Caco-2 (cell line): ENCODE data around the gene NT5E. TPM values are rescaled to one million over a fixed set of nuclear protein-coding genes. Genes with fewer than 3 reads are reported as not detected.

Experiments used
- BruUV-seq: library from RNA; stranded (reverse); fragments of 400-500 nt; replicated peaks from 2 replicates; lab custom pipeline; 2021; lab: Mats Ljungman, UMichigan
- CTCF ChIA-PET: fragments of 300-600 bp; sonication (Branson Sonifier 250); formaldehyde crosslinking; loops from one replicate; lab custom pipeline; 2022; ENCODE audit warnings: antibody characterized with exemption; lab: Charles Lee
- POLR2A ChIA-PET: fragments of 300-600 bp; sonication (Branson Sonifier 250); formaldehyde crosslinking; loops from one replicate; lab custom pipeline; 2022; ENCODE audit warnings: antibody characterized with exemption; lab: Charles Lee
- DNase-seq, 2 experiments: peaks; one replicate each; pipeline versions ENCODE4 v3.0.0 to v3.0.0-alpha.2; 2020 to 2022
- H3K27me3 ChIP-seq: replicated peaks from 2 replicates; pipeline ENCODE4 v1.6.0; 2011; ENCODE audit warnings: low read length; ENCODE audit not compliant: control insufficient read depth, insufficient read depth
- H3K36me3 ChIP-seq: 2 replicates; pipeline ENCODE4 v1.5.1; 2011; ENCODE audit warnings: low read length; ENCODE audit not compliant: control insufficient read depth, insufficient read depth
- H3K4me1 ChIP-seq: fragments of 250-450 bp; sonication (Bioruptor Pico); 2 replicates; pipeline ENCODE4 v1.5.1; 2020; ENCODE audit warnings: mild to moderate bottlenecking
- H3K4me3 ChIP-seq: 2 replicates; pipeline ENCODE4 v1.5.1; 2011; ENCODE audit warnings: low read depth, mild to moderate bottlenecking, control low read depth, low read length
- H3K9me3 ChIP-seq: fragments of 250-450 bp; sonication (Bioruptor Pico); 2 replicates; pipeline ENCODE4 v1.5.1; 2020; ENCODE audit warnings: mild to moderate bottlenecking, moderate library complexity
- H3K27ac Mint-ChIP-seq: one replicate; pipeline ENCODE4 v1.8.0; 2022; ENCODE audit warnings: mixed read lengths; ENCODE audit not compliant: unreplicated experiment
- H3K27me3 Mint-ChIP-seq: one replicate; pipeline ENCODE4 v1.8.0; 2022; ENCODE audit warnings: mixed read lengths; ENCODE audit not compliant: insufficient read depth, unreplicated experiment
- H3K36me3 Mint-ChIP-seq: one replicate; pipeline ENCODE4 v1.8.0; 2022; ENCODE audit warnings: mild to moderate bottlenecking, mixed read lengths; ENCODE audit not compliant: insufficient read depth, unreplicated experiment
- H3K4me1 Mint-ChIP-seq: one replicate; pipeline ENCODE4 v1.8.0; 2022; ENCODE audit warnings: low read depth, mixed read lengths; ENCODE audit not compliant: unreplicated experiment
- H3K4me3 Mint-ChIP-seq: one replicate; pipeline ENCODE4 v1.8.0; 2022; ENCODE audit warnings: mild to moderate bottlenecking, moderate library complexity, mixed read lengths; ENCODE audit not compliant: unreplicated experiment
- H3K9me3 Mint-ChIP-seq: one replicate; pipeline ENCODE4 v1.8.0; 2022; ENCODE audit warnings: mixed read lengths; ENCODE audit not compliant: unreplicated experiment
- CTCF ChIP-seq, 2 experiments: fragments of 200-600 bp in 1 of 2; IDR thresholded peaks; 1 replicate in 1 of 2; 2 replicates in 1 of 2; pipeline versions ENCODE4 v1.5.1 to v1.8.0; 2011 to 2022; ENCODE audit warnings: antibody characterized with exemption in 1 of 2, control low read depth in 1 of 2, inconsistent platforms in 1 of 2, low read depth in 1 of 2, low read length in 1 of 2, mild to moderate bottlenecking in 1 of 2, moderate library complexity in 1 of 2; ENCODE audit not compliant: insufficient read depth in 1 of 2, severe bottlenecking in 1 of 2, unreplicated experiment in 1 of 2
- intact Hi-C: fragments of 100-400 bp; cut with micrococcal nuclease; formaldehyde crosslinking; loops from one replicate; pipeline ENCODE4 v1.10.0; 2022; ENCODE audit not compliant: unreplicated experiment
- total RNA-seq: library from RNA; stranded (reverse); gene quantifications from 2 replicates; pipeline ENCODE4 v1.2.3, GENCODE V29; 2022

The NT5E gene
- total RNA-seq, 1 experiment from 2014 or later = 1.0 TPM

- H3K4me1 Mint-ChIP-seq = peaks cover 7% of the 10 kb centered on the region
- intact Hi-C loops = no loop called here
- H3K27ac Mint-ChIP-seq = no peak overlapping the region
- Histone ChIP-seq H3K4me1 (no peaks in the 10 kb centered on the region), H3K27me3 (no peaks in the 10 kb centered on the region), H3K9me3 (no peaks in the 10 kb centered on the region; the same call in 1 of the 2 replicates), H3K4me3 (no peak overlapping the region), H3K36me3 (no peaks in the 10 kb centered on the region)
- no peaks in the 10 kb centered on the region for H3K9me3 Mint-ChIP-seq
- no TSS peak for BruUV-seq
- H3K27me3 Mint-ChIP-seq = no peaks in the 10 kb centered on the region
- DNase-seq = no peak
- H3K4me3 Mint-ChIP-seq = no peak overlapping the region
- TF ChIP-seq CTCF (IDR thresholded peaks at IDR 0.05; ENCODE audit: insufficient read depth in 1 of 2, low read depth in 1 of 2, low read length in 1 of 2, severe bottlenecking in 1 of 2, unreplicated experiment in 1 of 2) = no peak
- ChIA-PET CTCF (no interaction called here), POLR2A (no interaction called here)
- no peaks in the 10 kb centered on the region for H3K36me3 Mint-ChIP-seq
Observed at GRCh38 chr6:85419046-85419759, 30.7 kb upstream of the NT5E start.

GRCh38 chr6:85420551-85420950 lies 29.3 kb upstream of the NT5E start:
- no peaks in the 10 kb centered on the region for H3K36me3 Mint-ChIP-seq
- H3K9me3 Mint-ChIP-seq = peaks cover 10% of the 10 kb centered on the region
- Histone ChIP-seq H3K27me3 (no peaks in the 10 kb centered on the region), H3K4me3 (no peak overlapping the region), H3K36me3 (no peaks in the 10 kb centered on the region), H3K4me1 (no peaks in the 10 kb centered on the region), H3K9me3 (no peaks in the 10 kb centered on the region; the same call in none of the 2 replicates)
- ChIA-PET CTCF (interaction anchor here (0.7 kb wide), 1 partner anchor 156 kb away, joined by 3 read pairs; no protein-coding TSS in a partner anchor), POLR2A (no interaction called here)
- intact Hi-C loops = no loop called here
- H3K27ac Mint-ChIP-seq = no peak overlapping the region
- BruUV-seq = no TSS peak
- no peak overlapping the region for H3K4me3 Mint-ChIP-seq
- no peak for TF ChIP-seq CTCF (IDR thresholded peaks at IDR 0.05; ENCODE audit: insufficient read depth in 1 of 2, low read depth in 1 of 2, low read length in 1 of 2, severe bottlenecking in 1 of 2, unreplicated experiment in 1 of 2)
- H3K27me3 Mint-ChIP-seq = no peaks in the 10 kb centered on the region
- no peak for DNase-seq
- H3K4me1 Mint-ChIP-seq = peaks cover 7% of the 10 kb centered on the region

- Mint-ChIP-seq H3K27ac (no peak overlapping the region), H3K27me3 (no peaks in the 10 kb centered on the region), H3K4me3 (no peak overlapping the region), H3K9me3 (peaks cover 14% of the 10 kb centered on the region), H3K4me1 (peaks cover 7% of the 10 kb centered on the region), H3K36me3 (no peaks in the 10 kb centered on the region)
- TF ChIP-seq CTCF (IDR thresholded peaks at IDR 0.05; ENCODE audit: insufficient read depth in 1 of 2, low read depth in 1 of 2, low read length in 1 of 2, severe bottlenecking in 1 of 2, unreplicated experiment in 1 of 2) = no peak
- Histone ChIP-seq H3K27me3 (no peaks in the 10 kb centered on the region), H3K9me3 (no peaks in the 10 kb centered on the region; the same call in none of the 2 replicates), H3K4me3 (no peak overlapping the region), H3K4me1 (no peaks in the 10 kb centered on the region), H3K36me3 (no peaks in the 10 kb centered on the region)
- ChIA-PET POLR2A (no interaction called here), CTCF (no interaction called here)
- no peak for DNase-seq
- no TSS peak for BruUV-seq
- intact Hi-C loops = no loop called here
Observed at GRCh38 chr6:85421181-85421580, 28.7 kb upstream of the NT5E start.
